Activated CD8-positive, alpha-beta T cell treated with anti-CD3 and anti-CD28 coated beads for 36 hours (primary cell): ENCODE results near the gene VIT. TPM values are rescaled to one million over a fixed set of nuclear protein-coding genes. Genes with fewer than 3 reads are reported as not detected.

ENCODE experiments used
- ATAC-seq: fragments of 200-7000 bp; cut with Tn5 transposase; one replicate; pipeline ENCODE4 v1.10.0; 2021; ENCODE audit warnings: mild to moderate bottlenecking, moderate library complexity
- CTCF ChIA-PET: fragments of 350-600 bp; sonication (Branson Sonifier 250); formaldehyde crosslinking; loops from one replicate; lab custom pipeline; 2021; ENCODE audit warnings: antibody characterized with exemption; lab: Charles Lee
- POLR2A ChIA-PET: fragments of 350-600 bp; sonication (Branson Sonifier 250); formaldehyde crosslinking; loops from one replicate; lab custom pipeline; 2021; ENCODE audit warnings: antibody characterized with exemption; lab: Charles Lee
- DNase-seq: peaks from one replicate; pipeline ENCODE4 v3.0.0-alpha.2; 2020
- H3K27ac Mint-ChIP-seq: one replicate; pipeline ENCODE4 v1.8.0; 2021; ENCODE audit warnings: mild to moderate bottlenecking, mixed read lengths
- H3K27me3 Mint-ChIP-seq: one replicate; pipeline ENCODE4 v1.8.0; 2021; ENCODE audit warnings: mixed read lengths
- H3K36me3 Mint-ChIP-seq: one replicate; pipeline ENCODE4 v1.8.0; 2021; ENCODE audit warnings: low read depth, mixed read lengths
- H3K4me1 Mint-ChIP-seq: one replicate; pipeline ENCODE4 v1.8.0; 2021; ENCODE audit warnings: low read depth, mixed read lengths
- H3K4me3 Mint-ChIP-seq: one replicate; pipeline ENCODE4 v1.8.0; 2021; ENCODE audit warnings: mild to moderate bottlenecking, moderate library complexity, mixed read lengths
- H3K9me3 Mint-ChIP-seq: one replicate; pipeline ENCODE4 v1.8.0; 2021; ENCODE audit warnings: mixed read lengths
- intact Hi-C: fragments of 100-400 bp; cut with micrococcal nuclease; formaldehyde crosslinking; loops from one replicate; pipeline ENCODE4 v1.10.0; 2022
- total RNA-seq, 2 experiments: library from RNA; stranded (reverse); gene quantifications; one replicate each; pipeline ENCODE4 v1.2.3, GENCODE V29; 2021
- TF ChIP-seq, protein P1 (sequence below): fragments of 200-600 bp; IDR thresholded peaks from one replicate; pipeline ENCODE4 v1.8.0; 2022; ENCODE audit warnings: antibody characterized with exemption, mild to moderate bottlenecking

Gene VIT
- total RNA-seq, 2 experiments from 2014 or later: not detected

GRCh38 chr2:36716111-36716510 lies 19.6 kb downstream of the VIT start:
- CTCF ChIA-PET: no interaction called here
- POLR2A ChIA-PET: no interaction called here
- no peaks in the 10 kb centered on the region for H3K36me3 Mint-ChIP-seq
- H3K27ac Mint-ChIP-seq: no peak overlapping the region
- TF ChIP-seq, protein P1, sequence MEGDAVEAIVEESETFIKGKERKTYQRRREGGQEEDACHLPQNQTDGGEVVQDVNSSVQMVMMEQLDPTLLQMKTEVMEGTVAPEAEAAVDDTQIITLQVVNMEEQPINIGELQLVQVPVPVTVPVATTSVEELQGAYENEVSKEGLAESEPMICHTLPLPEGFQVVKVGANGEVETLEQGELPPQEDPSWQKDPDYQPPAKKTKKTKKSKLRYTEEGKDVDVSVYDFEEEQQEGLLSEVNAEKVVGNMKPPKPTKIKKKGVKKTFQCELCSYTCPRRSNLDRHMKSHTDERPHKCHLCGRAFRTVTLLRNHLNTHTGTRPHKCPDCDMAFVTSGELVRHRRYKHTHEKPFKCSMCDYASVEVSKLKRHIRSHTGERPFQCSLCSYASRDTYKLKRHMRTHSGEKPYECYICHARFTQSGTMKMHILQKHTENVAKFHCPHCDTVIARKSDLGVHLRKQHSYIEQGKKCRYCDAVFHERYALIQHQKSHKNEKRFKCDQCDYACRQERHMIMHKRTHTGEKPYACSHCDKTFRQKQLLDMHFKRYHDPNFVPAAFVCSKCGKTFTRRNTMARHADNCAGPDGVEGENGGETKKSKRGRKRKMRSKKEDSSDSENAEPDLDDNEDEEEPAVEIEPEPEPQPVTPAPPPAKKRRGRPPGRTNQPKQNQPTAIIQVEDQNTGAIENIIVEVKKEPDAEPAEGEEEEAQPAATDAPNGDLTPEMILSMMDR: no peak
- H3K4me1 Mint-ChIP-seq: no peaks in the 10 kb centered on the region
- DNase-seq: no peak
- peaks cover 3% of the 10 kb centered on the region for H3K9me3 Mint-ChIP-seq
- H3K4me3 Mint-ChIP-seq: no peak overlapping the region
- no peak for ATAC-seq
- no peaks in the 10 kb centered on the region for H3K27me3 Mint-ChIP-seq
- intact Hi-C loops: no loop called here

GRCh38 chr2:36717603-36718266 lies 21.2 kb downstream of the VIT start:
- CTCF ChIA-PET: no interaction called here
- Mint-ChIP-seq H3K4me1 (no peaks in the 10 kb centered on the region), H3K9me3 (peaks cover 2% of the 10 kb centered on the region), H3K36me3 (no peaks in the 10 kb centered on the region), H3K4me3 (no peak overlapping the region), H3K27me3 (no peaks in the 10 kb centered on the region), H3K27ac (no peak overlapping the region)
- no peak for DNase-seq
- intact Hi-C loops: no loop called here
- POLR2A ChIA-PET: no interaction called here
- TF ChIP-seq, protein P1: no peak
- ATAC-seq: no peak

- Mint-ChIP-seq H3K27me3 (no peaks in the 10 kb centered on the region), H3K4me3 (no peak overlapping the region), H3K9me3 (peaks cover 2% of the 10 kb centered on the region), H3K4me1 (no peaks in the 10 kb centered on the region), H3K27ac (no peak overlapping the region), H3K36me3 (no peaks in the 10 kb centered on the region)
- POLR2A ChIA-PET: no interaction called here
- ATAC-seq: no peak
- TF ChIP-seq, protein P1: no peak
- CTCF ChIA-PET: no interaction called here
- no peak for DNase-seq
- intact Hi-C loops: no loop called here
Measured at GRCh38 chr2:36727550-36727949, 31.0 kb downstream of the VIT start.

DNA sequence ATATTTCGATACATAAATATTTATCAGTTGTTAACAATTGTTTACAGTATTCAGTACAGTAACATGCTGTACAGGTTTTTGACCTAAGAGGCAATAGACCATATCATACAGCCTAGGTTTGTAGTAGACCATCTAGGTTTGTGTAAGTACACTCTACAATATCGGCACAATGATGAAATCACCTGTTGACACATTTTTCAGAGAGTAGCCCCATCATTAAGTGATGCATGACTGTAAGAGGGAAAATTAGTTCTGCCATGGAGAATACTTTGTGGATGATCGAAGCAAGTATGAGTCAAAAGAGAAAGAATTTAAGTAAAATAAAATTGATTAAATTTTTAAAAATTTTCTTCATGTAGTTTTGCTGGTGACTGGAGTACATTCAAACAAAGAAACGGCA lies 32.6 kb downstream of the VIT start:
- POLR2A ChIA-PET: no interaction called here
- H3K36me3 Mint-ChIP-seq: no peaks in the 10 kb centered on the region
- DNase-seq (no peak), ATAC-seq (no peak)
- H3K4me1 Mint-ChIP-seq: no peaks in the 10 kb centered on the region
- no peak overlapping the region for H3K27ac Mint-ChIP-seq
- H3K9me3 Mint-ChIP-seq: peaks cover 2% of the 10 kb centered on the region
- H3K4me3 Mint-ChIP-seq: no peak overlapping the region
- H3K27me3 Mint-ChIP-seq: no peaks in the 10 kb centered on the region
- intact Hi-C loops: no loop called here
- TF ChIP-seq, protein P1: no peak
- CTCF ChIA-PET: no interaction called here

DNA sequence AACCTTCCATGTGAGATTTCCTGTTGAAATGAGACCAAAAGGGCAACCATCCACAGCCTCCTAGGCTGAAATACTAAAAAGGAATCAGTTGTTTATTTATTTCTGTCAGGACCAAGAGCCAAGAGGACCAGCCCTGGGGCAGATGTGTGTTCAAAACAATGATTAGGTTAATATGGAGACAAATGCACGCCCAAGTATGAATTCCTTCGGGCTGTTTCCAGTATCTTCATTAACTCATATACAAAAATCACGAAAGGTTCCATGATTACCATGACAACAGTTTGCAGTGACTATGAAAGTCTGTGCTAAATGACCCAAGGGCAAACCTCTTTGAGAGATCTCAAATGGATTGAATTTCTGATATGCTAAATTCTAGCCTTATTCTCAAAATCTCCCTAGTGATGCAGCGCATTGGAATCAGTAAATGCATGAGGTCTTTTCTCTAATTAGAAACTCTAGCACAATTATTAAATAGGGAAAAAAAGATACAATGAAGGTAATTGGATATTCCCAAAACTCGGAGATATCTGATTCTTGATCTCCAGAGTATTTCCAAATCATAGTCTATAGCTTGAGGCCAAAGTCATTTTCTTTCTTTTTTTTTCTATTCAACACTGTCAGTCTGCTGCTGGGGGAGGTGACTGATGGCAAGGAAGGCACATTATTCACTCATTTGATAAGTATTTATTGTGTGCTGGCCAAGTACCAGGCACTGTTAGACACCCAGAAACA lies 35.6 kb downstream of the VIT start:
- Mint-ChIP-seq H3K27ac (no peak overlapping the region), H3K27me3 (no peaks in the 10 kb centered on the region), H3K9me3 (peaks cover 2% of the 10 kb centered on the region), H3K4me3 (no peak overlapping the region), H3K4me1 (no peaks in the 10 kb centered on the region), H3K36me3 (no peaks in the 10 kb centered on the region)
- ATAC-seq (no peak), DNase-seq (no peak)
- intact Hi-C loops: no loop called here
- TF ChIP-seq, protein P1: no peak
- ChIA-PET CTCF (interaction anchor here (1.0 kb wide), 1 partner anchor 54 kb away, joined by 5 read pairs; no protein-coding TSS in a partner anchor), POLR2A (no interaction called here)
